ENCODE data around the gene QDPR.

QDPR gene

DNA sequence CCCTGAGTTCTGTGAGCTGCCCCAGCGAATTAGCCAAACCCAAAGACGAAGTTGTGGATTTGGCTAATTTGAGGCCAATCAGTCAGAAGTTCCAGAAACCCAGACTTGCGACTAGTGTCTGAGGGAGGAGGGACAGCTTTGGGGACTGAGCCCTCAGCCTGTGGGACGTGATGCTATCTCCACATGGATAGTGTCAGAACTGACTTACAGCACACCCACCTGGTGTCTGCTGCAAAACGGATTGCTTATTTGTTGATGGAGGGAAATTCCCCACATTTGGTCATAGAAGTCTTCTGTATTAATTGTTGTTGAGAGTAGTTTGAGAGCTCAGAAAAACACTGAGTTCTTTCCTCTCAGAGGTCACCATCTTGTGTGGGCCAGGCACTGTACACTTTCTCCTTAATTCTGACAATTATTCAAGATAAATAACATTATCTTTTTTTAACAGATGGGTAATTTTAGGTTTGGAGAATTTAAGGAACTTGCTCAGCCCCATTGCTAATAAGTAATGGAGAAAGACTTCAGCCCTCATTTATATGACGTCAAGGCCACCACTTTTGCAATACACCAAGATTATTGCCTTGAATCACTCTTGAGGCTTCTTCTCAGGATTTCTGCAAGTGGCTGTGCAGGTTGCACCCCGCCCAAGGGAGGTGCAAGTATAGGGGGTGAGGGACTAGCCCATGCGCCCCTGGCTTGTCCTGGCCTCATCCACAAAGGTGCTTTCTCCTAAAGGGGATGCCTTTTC, 19.8 kb upstream of the QDPR start:
- TF ChIP-seq, protein P1, sequence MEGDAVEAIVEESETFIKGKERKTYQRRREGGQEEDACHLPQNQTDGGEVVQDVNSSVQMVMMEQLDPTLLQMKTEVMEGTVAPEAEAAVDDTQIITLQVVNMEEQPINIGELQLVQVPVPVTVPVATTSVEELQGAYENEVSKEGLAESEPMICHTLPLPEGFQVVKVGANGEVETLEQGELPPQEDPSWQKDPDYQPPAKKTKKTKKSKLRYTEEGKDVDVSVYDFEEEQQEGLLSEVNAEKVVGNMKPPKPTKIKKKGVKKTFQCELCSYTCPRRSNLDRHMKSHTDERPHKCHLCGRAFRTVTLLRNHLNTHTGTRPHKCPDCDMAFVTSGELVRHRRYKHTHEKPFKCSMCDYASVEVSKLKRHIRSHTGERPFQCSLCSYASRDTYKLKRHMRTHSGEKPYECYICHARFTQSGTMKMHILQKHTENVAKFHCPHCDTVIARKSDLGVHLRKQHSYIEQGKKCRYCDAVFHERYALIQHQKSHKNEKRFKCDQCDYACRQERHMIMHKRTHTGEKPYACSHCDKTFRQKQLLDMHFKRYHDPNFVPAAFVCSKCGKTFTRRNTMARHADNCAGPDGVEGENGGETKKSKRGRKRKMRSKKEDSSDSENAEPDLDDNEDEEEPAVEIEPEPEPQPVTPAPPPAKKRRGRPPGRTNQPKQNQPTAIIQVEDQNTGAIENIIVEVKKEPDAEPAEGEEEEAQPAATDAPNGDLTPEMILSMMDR (IDR thresholded peaks at IDR 0.05; ENCODE audit: low read length): no peak
- TF ChIP-seq EZH2 (IDR thresholded peaks at IDR 0.05; ENCODE audit: borderline replicate concordance, low read length): no peak
- Histone ChIP-seq H3K4me3 (ENCODE audit: low read depth, low read length, poor library complexity, severe bottlenecking) (no peak overlapping the region), H3K27ac (ENCODE audit: low read depth, low read length, poor library complexity, severe bottlenecking) (no peak overlapping the region), H3K4me2 (ENCODE audit: low read length) (no peak overlapping the region), H3F3A (ENCODE audit: insufficient read depth, low read length) (no peaks in the 10 kb centered on the region), H3K4me1 (ENCODE audit: insufficient read depth, low read length, severe bottlenecking) (no peaks in the 10 kb centered on the region), H4K20me1 (ENCODE audit: insufficient read depth, low read length) (no peaks in the 10 kb centered on the region), H3K9me2 (ENCODE audit: low read depth, low read length) (no peaks in the 10 kb centered on the region), H3K79me2 (ENCODE audit: insufficient read depth, low read length) (no peaks in the 10 kb centered on the region), H3K27me3 (ENCODE audit: insufficient read depth, low read length) (no peaks in the 10 kb centered on the region), H2AFZ (ENCODE audit: low read length) (no peak overlapping the region), H3K9me3 (ENCODE audit: low read length) (no peaks in the 10 kb centered on the region), H3K9ac (ENCODE audit: low read length) (no peak overlapping the region), H3K36me3 (ENCODE audit: insufficient read depth, low read length) (no peaks in the 10 kb centered on the region)

DNA sequence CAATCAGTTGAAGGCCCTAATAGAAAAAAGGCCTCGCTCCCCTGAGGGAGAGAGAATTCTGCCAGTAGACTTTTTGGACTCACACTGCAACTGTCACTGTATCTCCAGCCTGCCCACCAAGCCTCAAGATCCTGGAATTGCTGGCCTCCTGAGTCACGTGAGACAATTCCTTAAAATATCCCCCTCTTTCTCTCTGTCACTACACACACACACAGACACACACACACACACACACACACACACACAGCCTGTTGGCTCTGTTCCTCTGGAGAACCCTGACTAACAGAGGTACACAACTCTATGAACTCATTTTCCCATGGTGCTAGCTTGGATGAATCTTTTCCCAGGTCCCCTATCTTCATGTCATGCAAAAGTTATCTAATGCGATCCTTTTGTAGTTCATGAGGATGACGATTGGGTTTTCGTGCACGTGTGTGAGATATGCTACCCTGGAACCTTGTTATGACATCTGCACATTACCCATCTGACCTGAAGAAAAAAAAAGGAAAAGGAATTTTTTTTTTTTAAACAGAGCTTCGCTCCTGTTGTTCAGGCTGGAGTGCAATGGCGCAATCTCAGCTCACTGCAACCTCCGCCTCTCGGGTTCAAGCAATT, 16.8 kb upstream of the QDPR start:
- Histone ChIP-seq H3K4me3 (ENCODE audit: low read depth, low read length, poor library complexity, severe bottlenecking) (no peak overlapping the region), H3K9me3 (ENCODE audit: low read length) (no peaks in the 10 kb centered on the region), H3K27ac (ENCODE audit: low read depth, low read length, poor library complexity, severe bottlenecking) (no peak overlapping the region), H4K20me1 (ENCODE audit: insufficient read depth, low read length) (no peaks in the 10 kb centered on the region), H3K9me2 (ENCODE audit: low read depth, low read length) (no peaks in the 10 kb centered on the region), H2AFZ (ENCODE audit: low read length) (no peak overlapping the region), H3K27me3 (ENCODE audit: insufficient read depth, low read length) (no peaks in the 10 kb centered on the region), H3K79me2 (ENCODE audit: insufficient read depth, low read length) (no peaks in the 10 kb centered on the region), H3K4me2 (ENCODE audit: low read length) (no peak overlapping the region), H3F3A (ENCODE audit: insufficient read depth, low read length) (no peaks in the 10 kb centered on the region), H3K4me1 (ENCODE audit: insufficient read depth, low read length, severe bottlenecking) (no peaks in the 10 kb centered on the region), H3K9ac (ENCODE audit: low read length) (no peak overlapping the region), H3K36me3 (ENCODE audit: insufficient read depth, low read length) (no peaks in the 10 kb centered on the region)
- TF ChIP-seq, protein P1 (IDR thresholded peaks at IDR 0.05; ENCODE audit: low read length): no peak
- TF ChIP-seq EZH2 (IDR thresholded peaks at IDR 0.05; ENCODE audit: borderline replicate concordance, low read length): no peak

- no peaks in the 10 kb centered on the region for H3K9me2 ChIP-seq (ENCODE audit: low read depth, low read length)
Observed at GRCh38 chr4:17526695-17527477, 15.0 kb upstream of the QDPR start.

More at GRCh38 chr4:17526695-17527477, 15.0 kb upstream of the QDPR start:
- no peak overlapping the region for H3K9ac ChIP-seq (ENCODE audit: low read length)
- TF ChIP-seq, protein P1 (IDR thresholded peaks at IDR 0.05; ENCODE audit: low read length): no peak
- TF ChIP-seq EZH2 (IDR thresholded peaks at IDR 0.05; ENCODE audit: borderline replicate concordance, low read length): no peak
- H3K4me3 ChIP-seq (ENCODE audit: low read depth, low read length, poor library complexity, severe bottlenecking): no peak overlapping the region
- H3K9me3 ChIP-seq (ENCODE audit: low read length): no peaks in the 10 kb centered on the region
- no peak overlapping the region for H3K27ac ChIP-seq (ENCODE audit: low read depth, low read length, poor library complexity, severe bottlenecking)
- no peaks in the 10 kb centered on the region for H3K79me2 ChIP-seq (ENCODE audit: insufficient read depth, low read length)
- H3F3A ChIP-seq (ENCODE audit: insufficient read depth, low read length): no peaks in the 10 kb centered on the region
- H3K4me1 ChIP-seq (ENCODE audit: insufficient read depth, low read length, severe bottlenecking): no peaks in the 10 kb centered on the region
- no peaks in the 10 kb centered on the region for H4K20me1 ChIP-seq (ENCODE audit: insufficient read depth, low read length)
- H3K4me2 ChIP-seq (ENCODE audit: low read length): no peak overlapping the region
- no peak overlapping the region for H2AFZ ChIP-seq (ENCODE audit: low read length)
- H3K36me3 ChIP-seq (ENCODE audit: insufficient read depth, low read length): no peaks in the 10 kb centered on the region
- no peaks in the 10 kb centered on the region for H3K27me3 ChIP-seq (ENCODE audit: insufficient read depth, low read length)

All from OCI-LY1 (cell line).